ENCODE measurements around the gene USP35.

USP35 gene

GRCh38 chr11:78150754-78151153, 38.0 kb upstream of the USP35 start:
- no peak for FAIRE-seq
- no peak for TF ChIP-seq SPI1 (IDR thresholded peaks at IDR 0.05; ENCODE audit: low read depth, low read length)
- no peak for TF ChIP-seq POU2F2 (IDR thresholded peaks at IDR 0.05; ENCODE audit: low read depth, low read length)
- TF ChIP-seq PAX5 (IDR thresholded peaks at IDR 0.05; ENCODE audit: insufficient read depth, low read length, severe bottlenecking) = no peak
- TF ChIP-seq POLR2AphosphoS5 (IDR thresholded peaks at IDR 0.05; ENCODE audit: low read depth, low read length) = no peak
- no peak for TF ChIP-seq POLR2A (IDR thresholded peaks at IDR 0.05; ENCODE audit: low read depth, low read length)
- no peak for TF ChIP-seq TAF1 (IDR thresholded peaks at IDR 0.05; ENCODE audit: low read depth, low read length)

GRCh38 chr11:78151804-78152203, 36.9 kb upstream of the USP35 start:
- FAIRE-seq (no peak), DNase-seq (ENCODE audit: insufficient read length, low spot score) (no peak)
- TF ChIP-seq TAF1 (IDR thresholded peaks at IDR 0.05; ENCODE audit: low read depth, low read length) (no peak), POLR2A (IDR thresholded peaks at IDR 0.05; ENCODE audit: low read depth, low read length) (no peak), POU2F2 (IDR thresholded peaks at IDR 0.05; ENCODE audit: low read depth, low read length) (no peak), SPI1 (IDR thresholded peaks at IDR 0.05; ENCODE audit: low read depth, low read length) (no peak), POLR2AphosphoS5 (IDR thresholded peaks at IDR 0.05; ENCODE audit: low read depth, low read length) (no peak)

More at GRCh38 chr11:78150754-78151153, 38.0 kb upstream of the USP35 start:
- DNase-seq (ENCODE audit: insufficient read length, low spot score) = no peak

GRCh38 chr11:78156127-78156844, 32.4 kb upstream of the USP35 start:
- TF ChIP-seq SPI1 (IDR thresholded peaks at IDR 0.05; ENCODE audit: low read depth, low read length) (no peak), TAF1 (IDR thresholded peaks at IDR 0.05; ENCODE audit: low read depth, low read length) (no peak), PAX5 (IDR thresholded peaks at IDR 0.05; ENCODE audit: insufficient read depth, low read length, severe bottlenecking) (no peak), POLR2AphosphoS5 (IDR thresholded peaks at IDR 0.05; ENCODE audit: low read depth, low read length) (no peak), POU2F2 (IDR thresholded peaks at IDR 0.05; ENCODE audit: low read depth, low read length) (no peak)
- FAIRE-seq = no peak

GRCh38 chr11:78158987-78159652, 29.6 kb upstream of the USP35 start:
- FAIRE-seq (no peak), DNase-seq (ENCODE audit: insufficient read length, low spot score) (no peak)
- no peak for TF ChIP-seq TAF1 (IDR thresholded peaks at IDR 0.05; ENCODE audit: low read depth, low read length)

More at GRCh38 chr11:78156127-78156844, 32.4 kb upstream of the USP35 start:
- DNase-seq (ENCODE audit: insufficient read length, low spot score) = no peak

- DNase-seq (ENCODE audit: insufficient read length, low spot score) (no peak), FAIRE-seq (no peak)
- TF ChIP-seq POU2F2 (IDR thresholded peaks at IDR 0.05; ENCODE audit: low read depth, low read length) = no peak
- TF ChIP-seq PAX5 (IDR thresholded peaks at IDR 0.05; ENCODE audit: insufficient read depth, low read length, severe bottlenecking) = no peak
- no peak for TF ChIP-seq POLR2AphosphoS5 (IDR thresholded peaks at IDR 0.05; ENCODE audit: low read depth, low read length)
- no peak for TF ChIP-seq SPI1 (IDR thresholded peaks at IDR 0.05; ENCODE audit: low read depth, low read length)
- TF ChIP-seq TAF1 (IDR thresholded peaks at IDR 0.05; ENCODE audit: low read depth, low read length) = no peak
- no peak for TF ChIP-seq POLR2A (IDR thresholded peaks at IDR 0.05; ENCODE audit: low read depth, low read length)
These were observed 28.2 kb upstream of the USP35 start for GRCh38 chr11:78160557-78160956.

GRCh38 chr11:78161346-78161745, 27.4 kb upstream of the USP35 start:
- FAIRE-seq = no peak
- TF ChIP-seq TAF1 (IDR thresholded peaks at IDR 0.05; ENCODE audit: low read depth, low read length) (no peak), SPI1 (IDR thresholded peaks at IDR 0.05; ENCODE audit: low read depth, low read length) (no peak), POU2F2 (IDR thresholded peaks at IDR 0.05; ENCODE audit: low read depth, low read length) (no peak), POLR2AphosphoS5 (IDR thresholded peaks at IDR 0.05; ENCODE audit: low read depth, low read length) (no peak), POLR2A (IDR thresholded peaks at IDR 0.05; ENCODE audit: low read depth, low read length) (no peak), PAX5 (IDR thresholded peaks at IDR 0.05; ENCODE audit: insufficient read depth, low read length, severe bottlenecking) (no peak)
- no peak for DNase-seq (ENCODE audit: insufficient read length, low spot score)

- DNase-seq (ENCODE audit: insufficient read length, low spot score) (no peak), FAIRE-seq (no peak)
- no peak for TF ChIP-seq SPI1 (IDR thresholded peaks at IDR 0.05; ENCODE audit: low read depth, low read length)
- no peak for TF ChIP-seq POLR2A (IDR thresholded peaks at IDR 0.05; ENCODE audit: low read depth, low read length)
- TF ChIP-seq TAF1 (IDR thresholded peaks at IDR 0.05; ENCODE audit: low read depth, low read length) = no peak
- no peak for TF ChIP-seq POU2F2 (IDR thresholded peaks at IDR 0.05; ENCODE audit: low read depth, low read length)
- TF ChIP-seq POLR2AphosphoS5 (IDR thresholded peaks at IDR 0.05; ENCODE audit: low read depth, low read length) = no peak
- TF ChIP-seq PAX5 (IDR thresholded peaks at IDR 0.05; ENCODE audit: insufficient read depth, low read length, severe bottlenecking) = no peak
These were observed 26.8 kb upstream of the USP35 start for GRCh38 chr11:78161962-78162371.

GRCh38 chr11:78163828-78164227, 24.9 kb upstream of the USP35 start:
- DNase-seq (ENCODE audit: insufficient read length, low spot score) = no peak
- FAIRE-seq = no peak
- TF ChIP-seq TAF1 (IDR thresholded peaks at IDR 0.05; ENCODE audit: low read depth, low read length) = no peak
- TF ChIP-seq SPI1 (IDR thresholded peaks at IDR 0.05; ENCODE audit: low read depth, low read length) = no peak
- TF ChIP-seq POLR2A (IDR thresholded peaks at IDR 0.05; ENCODE audit: low read depth, low read length) = no peak
- no peak for TF ChIP-seq PAX5 (IDR thresholded peaks at IDR 0.05; ENCODE audit: insufficient read depth, low read length, severe bottlenecking)
- TF ChIP-seq POLR2AphosphoS5 (IDR thresholded peaks at IDR 0.05; ENCODE audit: low read depth, low read length) = no peak
- no peak for TF ChIP-seq POU2F2 (IDR thresholded peaks at IDR 0.05; ENCODE audit: low read depth, low read length)

GRCh38 chr11:78164471-78164870, 24.2 kb upstream of the USP35 start:
- TF ChIP-seq TAF1 (IDR thresholded peaks at IDR 0.05; ENCODE audit: low read depth, low read length) = no peak
- no peak for TF ChIP-seq SPI1 (IDR thresholded peaks at IDR 0.05; ENCODE audit: low read depth, low read length)
- TF ChIP-seq POLR2AphosphoS5 (IDR thresholded peaks at IDR 0.05; ENCODE audit: low read depth, low read length) = no peak
- TF ChIP-seq POU2F2 (IDR thresholded peaks at IDR 0.05; ENCODE audit: low read depth, low read length) = no peak
- no peak for TF ChIP-seq POLR2A (IDR thresholded peaks at IDR 0.05; ENCODE audit: low read depth, low read length)
- no peak for TF ChIP-seq PAX5 (IDR thresholded peaks at IDR 0.05; ENCODE audit: insufficient read depth, low read length, severe bottlenecking)
- no peak for DNase-seq (ENCODE audit: insufficient read length, low spot score)
- FAIRE-seq = no peak

Measured in GM12891 (cell line).